DOHH2 (cell line): ENCODE data around the gene PDXK.

Experiments
- H3F3A ChIP-seq: fragments of 200-600 bp; sonication (generic), shearing (Covaris generic); 2 replicates; pipeline ENCODE4 v1.6.0; 2016; ENCODE audit warnings: antibody characterized with exemption, mild to moderate bottlenecking; ENCODE audit not compliant: control insufficient read depth, insufficient read depth
- H3K27ac ChIP-seq: fragments of 200-600 bp; sonication (generic); 2 replicates; pipeline ENCODE4 v1.5.1; 2014; ENCODE audit warnings: low read depth, mild to moderate bottlenecking, low read length, moderate library complexity
- H3K27me3 ChIP-seq: fragments of 200-600 bp; sonication (generic); 2 replicates; pipeline ENCODE4 v1.6.1; 2014; ENCODE audit warnings: mild to moderate bottlenecking, low read length, mixed read lengths; ENCODE audit not compliant: control insufficient read depth
- H3K36me3 ChIP-seq: fragments of 200-600 bp; sonication (generic); 2 replicates; pipeline ENCODE4 v1.6.1; 2014; ENCODE audit warnings: mild to moderate bottlenecking, low read length, moderate library complexity, mixed read lengths; ENCODE audit not compliant: control insufficient read depth
- H3K4me1 ChIP-seq: fragments of 200-600 bp; sonication (generic); 2 replicates; pipeline ENCODE4 v1.6.1; 2014; ENCODE audit warnings: mild to moderate bottlenecking, low read length, mixed read lengths; ENCODE audit not compliant: control insufficient read depth
- H3K4me2 ChIP-seq: fragments of 200-600 bp; sonication (generic); 2 replicates; pipeline ENCODE4 v1.6.0; 2014; ENCODE audit warnings: mild to moderate bottlenecking, low read length, moderate library complexity
- H3K4me3 ChIP-seq: fragments of 200-600 bp; sonication (generic); 2 replicates; pipeline ENCODE4 v1.5.1; 2014; ENCODE audit warnings: mild to moderate bottlenecking, low read length, mixed read lengths
- H3K79me2 ChIP-seq: fragments of 200-600 bp; sonication (generic); 2 replicates; pipeline ENCODE4 v1.6.1; 2014; ENCODE audit warnings: mild to moderate bottlenecking, low read length, mixed read lengths; ENCODE audit not compliant: control insufficient read depth
- H3K9me2 ChIP-seq: fragments of 200-600 bp; sonication (generic); replicated peaks from 2 replicates; pipeline ENCODE4 v1.6.1; 2014; ENCODE audit warnings: mild to moderate bottlenecking, low read length, mixed read lengths; ENCODE audit not compliant: control insufficient read depth
- H3K9me3 ChIP-seq: fragments of 200-600 bp; sonication (generic); 2 replicates; pipeline ENCODE4 v1.6.1; 2014; ENCODE audit warnings: antibody characterized with exemption, low read length, mixed read lengths; ENCODE audit not compliant: control insufficient read depth, insufficient read depth
- H4K20me1 ChIP-seq: fragments of 200-600 bp; sonication (generic); 2 replicates; pipeline ENCODE4 v1.6.0; 2014; ENCODE audit warnings: low read depth, mild to moderate bottlenecking, antibody characterized with exemption, low read length, moderate library complexity; ENCODE audit not compliant: control insufficient read depth, insufficient read depth
- CTCF ChIP-seq: fragments of 200-600 bp; sonication (generic); IDR thresholded peaks from one replicate; pipeline ENCODE4 v1.5.1; 2014; ENCODE audit warnings: antibody characterized with exemption, mild to moderate bottlenecking, low read depth, low read length; ENCODE audit not compliant: poor library complexity, severe bottlenecking
- EZH2phosphoT487 ChIP-seq: fragments of 200-600 bp; sonication (generic); IDR thresholded peaks from 2 replicates; pipeline ENCODE4 v1.6.1; 2017; ENCODE audit warnings: borderline replicate concordance, mild to moderate bottlenecking, antibody characterized with exemption, low read length, moderate library complexity, mixed read lengths

Gene PDXK

GRCh38 chr21:43763901-43764523, 45.1 kb downstream of the PDXK start:
- no peaks in the 10 kb centered on the region for H3K79me2 ChIP-seq
- no peaks in the 10 kb centered on the region for H3K27me3 ChIP-seq
- no peak overlapping the region for H3K4me3 ChIP-seq
- TF ChIP-seq EZH2phosphoT487 (no peak), CTCF (no peak)
- no peaks in the 10 kb centered on the region for H3K9me3 ChIP-seq
- no peak overlapping the region for H3K27ac ChIP-seq
- H3F3A ChIP-seq = no peaks in the 10 kb centered on the region
- no peaks in the 10 kb centered on the region for H3K36me3 ChIP-seq
- no peak overlapping the region for H3K4me2 ChIP-seq
- no peaks in the 10 kb centered on the region for H4K20me1 ChIP-seq
- H3K9me2 ChIP-seq = no peaks in the 10 kb centered on the region
- H3K4me1 ChIP-seq = no peaks in the 10 kb centered on the region

GRCh38 chr21:43764576-43765495, 45.9 kb downstream of the PDXK start:
- Histone ChIP-seq H3K4me3 (no peak overlapping the region), H3K79me2 (no peaks in the 10 kb centered on the region), H3K9me3 (no peaks in the 10 kb centered on the region), H3K36me3 (no peaks in the 10 kb centered on the region), H3K27me3 (no peaks in the 10 kb centered on the region), H3F3A (no peaks in the 10 kb centered on the region), H3K4me1 (no peaks in the 10 kb centered on the region), H4K20me1 (no peaks in the 10 kb centered on the region), H3K4me2 (no peak overlapping the region), H3K27ac (no peak overlapping the region), H3K9me2 (no peaks in the 10 kb centered on the region)
- TF ChIP-seq EZH2phosphoT487 = no peak

GRCh38 chr21:43766734-43767497, 48.0 kb downstream of the PDXK start:
- Histone ChIP-seq H3F3A (no peaks in the 10 kb centered on the region), H3K4me2 (no peak overlapping the region), H4K20me1 (no peaks in the 10 kb centered on the region), H3K4me1 (no peaks in the 10 kb centered on the region), H3K9me2 (no peaks in the 10 kb centered on the region), H3K9me3 (no peaks in the 10 kb centered on the region), H3K27me3 (no peaks in the 10 kb centered on the region), H3K27ac (no peak overlapping the region), H3K36me3 (no peaks in the 10 kb centered on the region), H3K79me2 (no peaks in the 10 kb centered on the region), H3K4me3 (no peak overlapping the region)
- TF ChIP-seq CTCF (no peak), EZH2phosphoT487 (no peak)
